ENCODE measurements around the gene ZDHHC11B. TPM values are rescaled to one million over a fixed set of nuclear protein-coding genes. Genes with fewer than 3 reads are reported as not detected.
A peak's percentile ranks its signal among the peaks of the same experiment; 100 is the strongest.
"Not testable (repeated sequence)": the region's sequence is repeated elsewhere in the genome, so short reads cannot be mapped to it uniquely, and the experiment has no call there.

ZDHHC11B gene, protein sequence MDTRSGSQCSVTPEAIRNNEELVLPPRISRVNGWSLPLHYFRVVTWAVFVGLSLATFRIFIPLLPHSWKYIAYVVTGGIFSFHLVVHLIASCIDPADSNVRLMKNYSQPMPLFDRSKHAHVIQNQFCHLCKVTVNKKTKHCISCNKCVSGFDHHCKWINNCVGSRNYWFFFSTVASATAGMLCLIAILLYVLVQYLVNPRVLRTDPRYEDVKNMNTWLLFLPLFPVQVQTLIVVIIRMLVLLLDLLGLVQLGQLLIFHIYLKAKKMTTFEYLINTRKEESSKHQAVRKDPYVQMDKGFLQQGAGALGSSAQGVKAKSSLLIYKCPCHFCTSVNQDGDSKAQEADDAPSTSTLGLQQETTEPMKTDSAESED
- total RNA-seq (10 to 100 TPM; 14.8 to 15.1 TPM), total RNA-seq (0.13 to 95.2 (median 7.6) reads per million in 172 experiments)
- polyA plus RNA-seq (2013, experiment 1 of 2): 3.9 TPM
- 4.3 TPM for polyA plus RNA-seq (2013, experiment 2 of 2)

DNA sequence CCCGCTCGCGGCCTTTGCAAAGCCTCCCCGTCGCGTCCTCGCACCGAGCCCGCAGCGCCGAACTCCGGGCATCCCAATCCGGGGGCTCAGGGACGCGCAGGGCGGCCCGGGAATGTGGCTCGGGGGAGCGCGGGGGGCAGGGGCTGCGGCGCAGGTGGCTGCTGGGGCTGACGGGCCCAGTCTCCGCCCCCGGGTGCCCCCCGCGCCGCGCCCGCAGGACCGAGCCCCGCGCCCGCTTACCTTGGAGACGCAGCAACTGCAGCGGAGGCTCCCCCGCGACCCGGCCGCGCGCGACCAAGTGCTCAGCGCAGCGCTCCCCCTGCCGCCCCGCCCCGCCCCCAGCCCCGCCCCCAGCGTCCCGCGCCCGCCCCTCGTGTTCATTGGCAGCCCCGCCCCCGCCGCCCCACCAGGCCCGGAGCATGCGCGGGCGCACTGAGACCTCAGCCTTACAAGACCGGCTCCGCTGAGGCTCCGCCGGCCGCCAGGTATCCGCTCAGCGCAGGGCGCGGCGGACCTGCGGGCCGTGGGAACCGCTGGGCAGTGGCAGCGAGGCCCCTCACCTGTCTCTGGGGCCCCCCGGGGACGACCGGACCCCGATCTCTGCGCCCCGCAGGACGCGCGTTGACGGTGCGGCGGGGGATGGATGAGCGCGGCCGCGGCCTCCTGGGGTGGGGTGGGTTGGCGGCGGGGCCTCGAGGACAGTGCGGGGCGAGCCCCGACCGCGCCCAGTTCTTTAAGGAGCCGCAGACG lies at the start of gene ZDHHC11B:
Gene ZDHHC11B, minus strand, starts transcription at position 302 of the 750 bp plus-strand sequence. CDS start 17,810 bp downstream, outside the sequence.
- intact Hi-C loops (cut with DNase I, micrococcal nuclease): loop anchor here in 1 of 2 experiments (2.0 to 5.0 kb wide), 3 partner anchors 92 to 172 kb away; partner anchors contain the start of genes BRD9, CEP72, TPPP and TRIP13
- POLR2A ChIA-PET; H3K36me3 ChIP-seq (ENCODE audit: insufficient read depth, low read length); H3K27ac ChIP-seq (ENCODE audit: low read depth in 1 of 2, low read length in 2 of 2); CTCF ChIA-PET; H3K27me3 ChIP-seq (ENCODE audit: control insufficient read depth in 1 of 2, insufficient read depth in 2 of 2, low read length in 2 of 2); H3K36me3 Mint-ChIP-seq (ENCODE audit: low read depth); H3K27me3 Mint-ChIP-seq; H3K4me1 Mint-ChIP-seq (ENCODE audit: low read depth); H3K9me3 Mint-ChIP-seq; H3K27ac Mint-ChIP-seq; H3K9me3 ChIP-seq (ENCODE audit: control insufficient read depth in 1 of 2, insufficient read depth in 1 of 2, low read length in 2 of 2): not testable (repeated sequence)
- ATAC-seq (ENCODE audit: poor library complexity) (peak; percentile 69), DNase-seq (peak; percentile 76 to 94 (median 90))
- Histone ChIP-seq H3K4me1 (ENCODE audit: insufficient read depth, low read length) (peaks cover 17% of the 10 kb centered on the region), H3K4me3 (ENCODE audit: low read length) (peak within 1 kb of the TSS; percentile 70)
- H3K4me3 Mint-ChIP-seq: peak within 1 kb of the TSS; percentile 76

DNA sequence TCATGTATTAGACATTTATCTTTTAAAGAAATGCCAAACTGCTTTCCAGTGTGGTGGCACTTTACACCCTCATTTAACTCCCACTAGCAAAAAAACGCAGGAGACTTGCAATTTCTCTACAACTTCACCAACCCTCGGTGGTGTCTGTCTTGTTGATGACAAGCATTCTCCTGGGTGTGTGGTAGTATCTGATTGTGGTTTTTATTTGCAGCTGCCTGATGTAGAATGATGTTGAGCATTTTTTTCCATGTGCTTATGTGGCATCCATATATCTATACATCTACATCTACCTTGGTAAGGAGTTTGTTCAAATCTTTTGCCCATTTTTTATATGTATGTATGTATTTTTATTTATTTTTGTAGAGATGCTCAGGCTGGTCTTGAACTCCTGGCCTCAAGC lies 49.5 kb upstream of the ZDHHC11B start:
- H3K9me3 Mint-ChIP-seq; H3K27me3 ChIP-seq (ENCODE audit: control insufficient read depth in 1 of 2, insufficient read depth in 2 of 2, low read length in 2 of 2); H3K27ac ChIP-seq (ENCODE audit: low read depth in 1 of 2, low read length in 2 of 2); H3K4me1 Mint-ChIP-seq (ENCODE audit: low read depth); H3K4me3 Mint-ChIP-seq; H3K4me3 ChIP-seq (ENCODE audit: low read length); H3K4me1 ChIP-seq (ENCODE audit: insufficient read depth, low read length); H3K36me3 ChIP-seq (ENCODE audit: insufficient read depth, low read length); H3K36me3 Mint-ChIP-seq (ENCODE audit: low read depth); DNase-seq; H3K27me3 Mint-ChIP-seq; ATAC-seq (ENCODE audit: poor library complexity); H3K27ac Mint-ChIP-seq; CTCF ChIA-PET; POLR2A ChIA-PET; H3K9me3 ChIP-seq (ENCODE audit: control insufficient read depth in 1 of 2, insufficient read depth in 1 of 2, low read length in 2 of 2): not testable (repeated sequence)
- intact Hi-C loops (cut with DNase I, micrococcal nuclease): loop anchor here in 1 of 2 experiments (5.0 kb wide), 1 partner anchor 92 kb away; no protein-coding TSS in a partner anchor

DNA sequence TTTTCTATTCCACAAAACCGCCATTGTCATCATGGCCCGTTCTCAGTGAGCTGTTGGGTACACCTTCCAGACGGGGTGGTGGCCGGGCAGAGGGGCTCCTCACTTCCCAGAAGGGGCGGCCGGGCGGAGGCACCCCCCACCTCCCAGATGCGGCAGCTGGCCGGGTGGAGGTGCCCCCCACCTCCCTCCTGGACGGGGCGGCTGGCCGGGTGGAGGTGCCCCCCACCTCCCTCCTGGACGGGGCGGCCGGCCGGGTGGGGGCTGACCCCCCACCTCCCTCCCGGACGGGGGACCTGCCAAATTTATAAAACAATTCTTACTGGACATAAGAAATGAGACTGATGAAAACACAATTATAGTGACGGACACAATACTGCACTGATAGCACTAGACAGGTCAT lies 43.7 kb upstream of the ZDHHC11B start:
- DNase-seq; H3K27me3 Mint-ChIP-seq; H3K9me3 Mint-ChIP-seq; H3K4me1 Mint-ChIP-seq (ENCODE audit: low read depth); H3K36me3 Mint-ChIP-seq (ENCODE audit: low read depth); H3K4me3 ChIP-seq (ENCODE audit: low read length); ATAC-seq (ENCODE audit: poor library complexity); H3K4me1 ChIP-seq (ENCODE audit: insufficient read depth, low read length); H3K4me3 Mint-ChIP-seq; H3K9me3 ChIP-seq (ENCODE audit: control insufficient read depth in 1 of 2, insufficient read depth in 1 of 2, low read length in 2 of 2); H3K36me3 ChIP-seq (ENCODE audit: insufficient read depth, low read length); H3K27me3 ChIP-seq (ENCODE audit: control insufficient read depth in 1 of 2, insufficient read depth in 2 of 2, low read length in 2 of 2); CTCF ChIA-PET; H3K27ac Mint-ChIP-seq; POLR2A ChIA-PET; H3K27ac ChIP-seq (ENCODE audit: low read depth in 1 of 2, low read length in 2 of 2): not testable (repeated sequence)
- intact Hi-C loops (cut with DNase I, micrococcal nuclease): loop anchor here in 1 of 2 experiments (5.0 kb wide), 1 partner anchor 96 kb away; no protein-coding TSS in a partner anchor

DNA sequence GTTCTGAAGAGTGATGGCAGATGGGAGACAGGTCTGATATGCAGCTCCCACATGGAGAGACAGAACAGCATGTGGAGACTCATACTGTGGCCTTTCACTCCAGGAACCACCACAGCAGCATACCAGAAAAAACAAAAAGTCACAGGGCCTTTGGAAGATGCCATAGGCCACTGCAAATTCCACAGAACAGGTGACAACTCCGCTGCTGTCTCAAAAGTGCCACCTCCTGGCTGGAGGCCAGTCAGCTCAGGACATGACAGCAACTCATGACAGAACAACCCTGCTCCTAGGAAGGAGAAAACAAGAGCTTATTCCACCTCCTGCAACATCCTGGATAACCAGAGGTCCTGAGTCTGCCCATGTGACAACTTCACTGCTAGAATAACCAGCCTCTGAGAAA lies 41.0 kb upstream of the ZDHHC11B start:
- H3K27ac ChIP-seq (ENCODE audit: low read depth in 1 of 2, low read length in 2 of 2); H3K9me3 ChIP-seq (ENCODE audit: control insufficient read depth in 1 of 2, insufficient read depth in 1 of 2, low read length in 2 of 2); H3K27me3 Mint-ChIP-seq; CTCF ChIA-PET; H3K4me1 ChIP-seq (ENCODE audit: insufficient read depth, low read length); H3K9me3 Mint-ChIP-seq; H3K4me3 ChIP-seq (ENCODE audit: low read length); H3K36me3 ChIP-seq (ENCODE audit: insufficient read depth, low read length); POLR2A ChIA-PET; ATAC-seq (ENCODE audit: poor library complexity); H3K27me3 ChIP-seq (ENCODE audit: control insufficient read depth in 1 of 2, insufficient read depth in 2 of 2, low read length in 2 of 2); H3K27ac Mint-ChIP-seq; H3K4me3 Mint-ChIP-seq; H3K36me3 Mint-ChIP-seq (ENCODE audit: low read depth); H3K4me1 Mint-ChIP-seq (ENCODE audit: low read depth): not testable (repeated sequence)
- intact Hi-C loops (cut with DNase I, micrococcal nuclease): loop anchor here in 1 of 2 experiments (5.0 kb wide), 1 partner anchor 93 kb away; no protein-coding TSS in a partner anchor
- DNase-seq: peak in 2 of 14 experiments; percentile 16
